HG03045 (cell line): Measurements from ENCODE around the gene MCAM.

ENCODE experiments used
- ATAC-seq: cut with Tn5 transposase; IDR thresholded peaks from one replicate; pipeline ENCODE4 v1.9.1; 2021; ENCODE audit warnings: mild to moderate bottlenecking, moderate library complexity; ENCODE audit not compliant: unreplicated experiment

MCAM gene

GRCh38 chr11:119266517-119267255 lies 50.2 kb downstream of the MCAM start:
- no peak for ATAC-seq

GRCh38 chr11:119266063-119266462 lies 50.9 kb downstream of the MCAM start:
- no peak for ATAC-seq

GRCh38 chr11:119263352-119263940 lies 53.5 kb downstream of the MCAM start:
- no peak for ATAC-seq

GRCh38 chr11:119262668-119263351 lies 54.1 kb downstream of the MCAM start:
- ATAC-seq: no peak

- ATAC-seq: no peak
These were observed 57.9 kb downstream of the MCAM start for GRCh38 chr11:119258983-119259382.
